ENCODE data around the gene BRINP1.

Gene BRINP1

GRCh38 chr9:119291554-119291953, 77.7 kb downstream of the BRINP1 start:
- TF ChIP-seq CTCF (conservative IDR thresholded peaks at IDR 0.05) = no peak
- no peak overlapping the region for H3K27ac ChIP-seq

- H3K27ac ChIP-seq = no peak overlapping the region
- TF ChIP-seq CTCF (conservative IDR thresholded peaks at IDR 0.05) = peak; percentile 86
Measured at GRCh38 chr9:119289740-119290433, 79.3 kb downstream of the BRINP1 start.

- peak overlapping the region; percentile 43 for H3K27ac ChIP-seq
- no peak for TF ChIP-seq CTCF (conservative IDR thresholded peaks at IDR 0.05)
Measured at GRCh38 chr9:119284587-119285337, 84.5 kb downstream of the BRINP1 start.

GRCh38 chr9:119284118-119284517, 85.1 kb downstream of the BRINP1 start:
- peak; percentile 76 for TF ChIP-seq CTCF (conservative IDR thresholded peaks at IDR 0.05)

GRCh38 chr9:119283078-119283794, 86.0 kb downstream of the BRINP1 start:
- H3K27ac ChIP-seq = no peak overlapping the region
- no peak for TF ChIP-seq CTCF (conservative IDR thresholded peaks at IDR 0.05)

More at GRCh38 chr9:119284118-119284517, 85.1 kb downstream of the BRINP1 start:
- peak overlapping the region; percentile 43 for H3K27ac ChIP-seq

GRCh38 chr9:119282476-119283077, 86.7 kb downstream of the BRINP1 start:
- no peak overlapping the region for H3K27ac ChIP-seq
- no peak for TF ChIP-seq CTCF (conservative IDR thresholded peaks at IDR 0.05)
